ENCODE results near the gene NME2. TPM values are rescaled to one million over a fixed set of nuclear protein-coding genes. Genes with fewer than 3 reads are reported as not detected.
"Not testable (repeated sequence)": the region's sequence is repeated elsewhere in the genome, so short reads cannot be mapped to it uniquely, and the experiment has no call there.

Gene NME2
- total RNA-seq, 2 donors from 2014 or later = 219 to 256 TPM

DNA sequence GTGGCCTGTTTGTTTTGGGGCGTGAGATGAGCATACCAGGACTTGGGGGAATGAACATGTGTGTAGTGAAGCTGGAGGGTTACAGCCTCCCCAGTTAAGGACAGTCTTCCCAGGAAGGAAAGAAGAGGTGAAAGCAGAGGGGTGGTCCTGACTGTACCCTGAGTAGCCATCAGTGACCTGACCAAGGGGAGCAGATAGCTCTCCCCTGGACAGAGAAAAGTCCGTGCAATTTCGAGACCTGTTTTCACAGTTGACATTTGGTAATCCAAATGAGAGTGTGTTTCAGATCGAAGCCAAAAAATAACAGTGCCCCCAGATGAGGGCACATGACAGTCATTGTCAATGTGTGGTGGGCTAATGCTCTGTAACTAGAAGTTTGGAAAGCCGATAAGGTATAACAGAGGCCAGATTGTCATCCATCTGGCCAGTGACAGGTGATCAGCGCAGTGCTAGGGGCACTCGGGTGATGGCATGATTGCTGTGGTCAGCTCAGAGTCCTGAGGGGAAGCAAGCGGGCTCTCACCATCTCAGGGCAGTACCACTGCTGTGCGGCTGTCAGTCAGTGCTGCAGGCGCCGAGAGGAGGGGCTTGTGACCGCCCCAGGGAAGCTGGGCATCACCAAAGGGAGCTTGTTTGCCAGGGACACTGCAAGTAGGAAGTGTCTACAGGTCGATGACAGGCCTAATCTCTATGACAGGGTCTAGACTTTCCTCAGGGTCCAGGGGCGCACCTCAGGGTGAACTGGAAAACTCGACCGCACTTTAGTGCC lies 1.1 kb upstream of the NME2 start:
- H3K9me3 ChIP-seq (ENCODE audit: control insufficient read depth, low read length, poor library complexity, severe bottlenecking) = no peaks in the 10 kb centered on the region
- Mint-ChIP-seq H3K4me3 (peak overlapping the region; percentile 98), H3K4me1 (peaks cover 20% of the 10 kb centered on the region), H3K27me3 (no peaks in the 10 kb centered on the region), H3K36me3 (ENCODE audit: low read depth) (peaks cover 7% of the 10 kb centered on the region), H3K27ac (peak overlapping the region; percentile 90)
- ATAC-seq (no peak), DNase-seq (no peak)

- no peaks in the 10 kb centered on the region for H3K27me3 Mint-ChIP-seq
- peak overlapping the region; percentile 98 for H3K4me3 Mint-ChIP-seq
- peak overlapping the region; percentile 90 for H3K27ac Mint-ChIP-seq
- H3K36me3 Mint-ChIP-seq (ENCODE audit: low read depth) = peaks cover 6% of the 10 kb centered on the region
- ATAC-seq (peak; percentile 23), DNase-seq (peak in 1 of 3 donors; percentile 13)
- peaks cover 20% of the 10 kb centered on the region for H3K4me1 Mint-ChIP-seq
- H3K9me3 ChIP-seq (ENCODE audit: control insufficient read depth, low read length, poor library complexity, severe bottlenecking) = no peaks in the 10 kb centered on the region
Measured at GRCh38 chr17:51165680-51166197, 472 bp upstream of the NME2 start.

- peak overlapping the region; percentile 72 for H3K27ac Mint-ChIP-seq
- DNase-seq (peak; percentile 49 to 61 (median 55)), ATAC-seq (peak; percentile 72)
- H3K9me3 ChIP-seq (ENCODE audit: control insufficient read depth, low read length, poor library complexity, severe bottlenecking) = no peaks in the 10 kb centered on the region
- H3K4me1 Mint-ChIP-seq = peaks cover 22% of the 10 kb centered on the region
- H3K27me3 Mint-ChIP-seq = no peaks in the 10 kb centered on the region
- H3K36me3 Mint-ChIP-seq (ENCODE audit: low read depth) = peaks cover 6% of the 10 kb centered on the region
- H3K4me3 Mint-ChIP-seq = peak overlapping the region; percentile 98
Measured at GRCh38 chr17:51166987-51167931, 1.0 kb downstream of the NME2 start.

DNA sequence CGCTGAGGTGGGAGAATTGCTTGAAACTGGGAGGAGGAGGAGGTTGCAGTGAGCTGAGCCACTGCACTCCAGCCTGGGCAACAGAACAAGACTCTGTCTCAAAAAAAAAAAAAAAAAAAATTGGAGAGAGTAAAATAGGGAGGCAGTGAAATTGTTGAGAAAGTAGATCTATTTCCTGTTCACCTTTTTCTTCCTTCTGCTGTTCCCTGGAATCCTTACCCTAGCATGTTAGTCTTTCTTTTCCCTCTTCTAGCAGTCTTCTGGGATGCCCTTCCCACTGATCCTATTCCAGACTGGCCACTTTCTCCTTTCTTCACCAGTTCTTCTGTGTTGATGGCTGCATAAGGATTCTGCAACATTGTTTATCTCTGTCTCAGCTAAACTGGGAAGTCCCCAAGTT lies 3.1 kb downstream of the NME2 start:
- no peak overlapping the region for H3K27ac Mint-ChIP-seq
- peaks cover 6% of the 10 kb centered on the region for H3K36me3 Mint-ChIP-seq (ENCODE audit: low read depth)
- H3K4me3 Mint-ChIP-seq = no peak overlapping the region
- H3K27me3 Mint-ChIP-seq = no peaks in the 10 kb centered on the region
- peaks cover 22% of the 10 kb centered on the region for H3K4me1 Mint-ChIP-seq
- H3K9me3 ChIP-seq (ENCODE audit: control insufficient read depth, low read length, poor library complexity, severe bottlenecking) = no peaks in the 10 kb centered on the region
- DNase-seq = no peak
- ATAC-seq = no peak

- peaks cover 5% of the 10 kb centered on the region for H3K36me3 Mint-ChIP-seq (ENCODE audit: low read depth)
- no peaks in the 10 kb centered on the region for H3K27me3 Mint-ChIP-seq
- DNase-seq (no peak), ATAC-seq (no peak)
- H3K27ac Mint-ChIP-seq = no peak overlapping the region
- H3K4me3 Mint-ChIP-seq = no peak overlapping the region
- peaks cover 19% of the 10 kb centered on the region for H3K4me1 Mint-ChIP-seq
- H3K9me3 ChIP-seq (ENCODE audit: control insufficient read depth, low read length, poor library complexity, severe bottlenecking) = no peaks in the 10 kb centered on the region
Measured at GRCh38 chr17:51170736-51171135, 4.5 kb downstream of the NME2 start.

GRCh38 chr17:51172030-51172429 lies 5.8 kb downstream of the NME2 start:
- H3K4me3 Mint-ChIP-seq; DNase-seq; H3K27ac Mint-ChIP-seq; H3K36me3 Mint-ChIP-seq (ENCODE audit: low read depth); H3K9me3 ChIP-seq (ENCODE audit: control insufficient read depth, low read length, poor library complexity, severe bottlenecking); ATAC-seq; H3K27me3 Mint-ChIP-seq: not testable (repeated sequence)
- peaks cover 14% of the 10 kb centered on the region for H3K4me1 Mint-ChIP-seq

GRCh38 chr17:51180486-51180885 lies 14.3 kb downstream of the NME2 start:
- no peak for DNase-seq
- H3K27me3 Mint-ChIP-seq = no peaks in the 10 kb centered on the region
- peaks cover 3% of the 10 kb centered on the region for H3K4me1 Mint-ChIP-seq
- no peak overlapping the region for H3K4me3 Mint-ChIP-seq
- no peak for ATAC-seq
- no peaks in the 10 kb centered on the region for H3K9me3 ChIP-seq (ENCODE audit: control insufficient read depth, low read length, poor library complexity, severe bottlenecking)
- peak overlapping the region; percentile 2 for H3K27ac Mint-ChIP-seq
- H3K36me3 Mint-ChIP-seq (ENCODE audit: low read depth) = peaks cover 2% of the 10 kb centered on the region

DNA sequence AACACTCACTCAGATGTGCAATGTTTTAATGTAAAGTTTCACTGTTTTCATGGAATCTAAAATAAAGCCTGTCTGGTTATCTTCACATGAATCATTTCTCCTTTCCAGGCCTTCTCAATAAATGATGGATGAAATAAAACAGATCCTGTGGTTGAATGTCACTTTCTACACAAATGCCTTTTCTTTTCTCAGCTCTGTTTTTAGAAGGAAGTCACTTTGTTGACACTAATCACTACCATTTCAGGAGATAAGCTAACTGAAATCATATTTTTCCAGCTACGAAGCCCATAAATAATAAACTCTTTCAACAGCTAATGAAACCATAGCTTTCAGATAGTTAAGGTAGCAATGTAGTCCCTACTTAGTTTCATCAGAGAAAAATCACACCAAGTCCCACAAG lies 17.9 kb downstream of the NME2 start:
- Mint-ChIP-seq H3K4me1 (peaks cover 3% of the 10 kb centered on the region), H3K27ac (peak overlapping the region; percentile 41), H3K36me3 (ENCODE audit: low read depth) (no peaks in the 10 kb centered on the region), H3K4me3 (no peak overlapping the region), H3K27me3 (no peaks in the 10 kb centered on the region)
- no peaks in the 10 kb centered on the region for H3K9me3 ChIP-seq (ENCODE audit: control insufficient read depth, low read length, poor library complexity, severe bottlenecking)
- no peak for DNase-seq
- no peak for ATAC-seq

GRCh38 chr17:51185763-51186332 lies 19.6 kb downstream of the NME2 start:
- no peak for DNase-seq
- Mint-ChIP-seq H3K4me1 (peaks cover 3% of the 10 kb centered on the region), H3K27ac (no peak overlapping the region), H3K36me3 (ENCODE audit: low read depth) (no peaks in the 10 kb centered on the region), H3K27me3 (no peaks in the 10 kb centered on the region), H3K4me3 (no peak overlapping the region)
- ATAC-seq = no peak
- H3K9me3 ChIP-seq (ENCODE audit: control insufficient read depth, low read length, poor library complexity, severe bottlenecking) = no peaks in the 10 kb centered on the region

DNA sequence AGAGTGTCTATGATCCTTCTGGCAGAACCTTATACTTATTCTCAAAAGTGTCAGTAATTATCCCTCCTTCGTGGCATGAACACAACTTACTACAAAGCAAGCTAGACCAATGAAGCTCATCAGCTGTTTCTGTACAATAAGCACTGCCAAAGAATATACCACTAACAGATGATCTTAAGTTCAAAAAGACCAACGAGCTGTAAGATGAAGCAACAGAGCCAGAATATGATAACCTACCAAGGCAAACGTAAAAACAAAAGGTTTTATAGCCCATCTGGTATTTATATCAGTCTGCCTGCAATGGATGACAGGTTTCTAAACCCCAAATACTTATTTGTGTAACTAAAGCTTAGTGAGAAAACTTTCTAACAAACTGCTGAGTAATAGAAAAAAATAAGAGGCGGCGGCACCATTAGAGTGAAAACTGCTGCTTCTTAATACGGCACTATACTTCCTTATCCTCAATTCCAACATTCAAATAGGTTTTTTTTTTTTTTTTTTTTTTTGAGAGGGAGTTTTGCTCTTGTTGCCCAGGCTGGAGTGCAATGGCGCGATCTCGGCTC lies 22.1 kb downstream of the NME2 start:
- no peaks in the 10 kb centered on the region for H3K9me3 ChIP-seq (ENCODE audit: control insufficient read depth, low read length, poor library complexity, severe bottlenecking)
- Mint-ChIP-seq H3K27ac (no peak overlapping the region), H3K4me1 (peaks cover 3% of the 10 kb centered on the region), H3K36me3 (ENCODE audit: low read depth) (peaks cover 5% of the 10 kb centered on the region), H3K4me3 (no peak overlapping the region), H3K27me3 (no peaks in the 10 kb centered on the region)
- DNase-seq (no peak), ATAC-seq (no peak)

- ATAC-seq (no peak), DNase-seq (no peak)
- no peak overlapping the region for H3K4me3 Mint-ChIP-seq
- no peak overlapping the region for H3K27ac Mint-ChIP-seq
- peaks cover 3% of the 10 kb centered on the region for H3K4me1 Mint-ChIP-seq
- peaks cover 5% of the 10 kb centered on the region for H3K36me3 Mint-ChIP-seq (ENCODE audit: low read depth)
- no peaks in the 10 kb centered on the region for H3K9me3 ChIP-seq (ENCODE audit: control insufficient read depth, low read length, poor library complexity, severe bottlenecking)
- no peaks in the 10 kb centered on the region for H3K27me3 Mint-ChIP-seq
Measured at GRCh38 chr17:51189162-51189561, 23.0 kb downstream of the NME2 start.

- ATAC-seq (no peak), DNase-seq (no peak)
- Mint-ChIP-seq H3K27ac (no peak overlapping the region), H3K36me3 (ENCODE audit: low read depth) (peaks cover 5% of the 10 kb centered on the region), H3K27me3 (no peaks in the 10 kb centered on the region), H3K4me1 (peaks cover 3% of the 10 kb centered on the region), H3K4me3 (no peak overlapping the region)
- no peaks in the 10 kb centered on the region for H3K9me3 ChIP-seq (ENCODE audit: control insufficient read depth, low read length, poor library complexity, severe bottlenecking)
Measured at GRCh38 chr17:51189628-51190027, 23.4 kb downstream of the NME2 start.

GRCh38 chr17:51191895-51192294 lies 25.7 kb downstream of the NME2 start:
- no peaks in the 10 kb centered on the region for H3K27me3 Mint-ChIP-seq
- no peak overlapping the region for H3K27ac Mint-ChIP-seq
- no peaks in the 10 kb centered on the region for H3K4me1 Mint-ChIP-seq
- H3K9me3 ChIP-seq (ENCODE audit: control insufficient read depth, low read length, poor library complexity, severe bottlenecking) = no peaks in the 10 kb centered on the region
- H3K4me3 Mint-ChIP-seq = no peak overlapping the region
- ATAC-seq (no peak), DNase-seq (no peak)
- H3K36me3 Mint-ChIP-seq (ENCODE audit: low read depth) = peaks cover 5% of the 10 kb centered on the region

Data from T-helper 17 cell (primary cell).